ENCODE measurements around the gene ZMYM2.
A peak's percentile ranks its signal among the peaks of the same experiment; 100 is the strongest.

The ZMYM2 gene

GRCh38 chr13:20128459-20128931 is 170.0 kb downstream of the ZMYM2 start:
- in situ Hi-C loops (cut with HindIII; ENCODE audit: low sequenced_read_pairs) = no loop called here
- DNase-seq (ENCODE audit: low read depth) = no peak
- TF ChIP-seq CTCF (IDR thresholded peaks at IDR 0.05; ENCODE audit: low read depth, low read length, missing control alignments) = peak; percentile 25
- H3K4me3 ChIP-seq (ENCODE audit: low read depth, low read length) = peak overlapping the region; percentile 39

GRCh38 chr13:20129076-20129475 is 170.5 kb downstream of the ZMYM2 start:
- TF ChIP-seq CTCF (IDR thresholded peaks at IDR 0.05; ENCODE audit: low read depth, low read length, missing control alignments) = no peak
- in situ Hi-C loops (cut with HindIII; ENCODE audit: low sequenced_read_pairs) = no loop called here
- H3K4me3 ChIP-seq (ENCODE audit: low read depth, low read length) = no peak overlapping the region
- DNase-seq (ENCODE audit: low read depth) = no peak

- DNase-seq (ENCODE audit: low read depth) = no peak
- in situ Hi-C loops (cut with HindIII; ENCODE audit: low sequenced_read_pairs) = no loop called here
Observed at GRCh38 chr13:20130012-20130411, 171.5 kb downstream of the ZMYM2 start.

GRCh38 chr13:20130652-20131051 is 172.1 kb downstream of the ZMYM2 start:
- in situ Hi-C loops (cut with HindIII; ENCODE audit: low sequenced_read_pairs) = no loop called here
- DNase-seq (ENCODE audit: low read depth) = no peak
- H3K4me3 ChIP-seq (ENCODE audit: low read depth, low read length) = no peak overlapping the region
- TF ChIP-seq CTCF (IDR thresholded peaks at IDR 0.05; ENCODE audit: low read depth, low read length, missing control alignments) = no peak

More at GRCh38 chr13:20130012-20130411, 171.5 kb downstream of the ZMYM2 start:
- no peak for TF ChIP-seq CTCF (IDR thresholded peaks at IDR 0.05; ENCODE audit: low read depth, low read length, missing control alignments)
- H3K4me3 ChIP-seq (ENCODE audit: low read depth, low read length) = no peak overlapping the region

- DNase-seq (ENCODE audit: low read depth) = no peak
- no peak overlapping the region for H3K4me3 ChIP-seq (ENCODE audit: low read depth, low read length)
- TF ChIP-seq CTCF (IDR thresholded peaks at IDR 0.05; ENCODE audit: low read depth, low read length, missing control alignments) = no peak
- in situ Hi-C loops (cut with HindIII; ENCODE audit: low sequenced_read_pairs) = no loop called here
Observed at GRCh38 chr13:20131057-20131832, 172.7 kb downstream of the ZMYM2 start.

- no peak for DNase-seq (ENCODE audit: low read depth)
- no peak for TF ChIP-seq CTCF (IDR thresholded peaks at IDR 0.05; ENCODE audit: low read depth, low read length, missing control alignments)
- no peak overlapping the region for H3K4me3 ChIP-seq (ENCODE audit: low read depth, low read length)
- in situ Hi-C loops (cut with HindIII; ENCODE audit: low sequenced_read_pairs) = no loop called here
Observed at GRCh38 chr13:20132052-20132634, 173.6 kb downstream of the ZMYM2 start.

All from astrocyte of the cerebellum (primary cell).